Measurements from ENCODE around the gene TMEM141.

DNA sequence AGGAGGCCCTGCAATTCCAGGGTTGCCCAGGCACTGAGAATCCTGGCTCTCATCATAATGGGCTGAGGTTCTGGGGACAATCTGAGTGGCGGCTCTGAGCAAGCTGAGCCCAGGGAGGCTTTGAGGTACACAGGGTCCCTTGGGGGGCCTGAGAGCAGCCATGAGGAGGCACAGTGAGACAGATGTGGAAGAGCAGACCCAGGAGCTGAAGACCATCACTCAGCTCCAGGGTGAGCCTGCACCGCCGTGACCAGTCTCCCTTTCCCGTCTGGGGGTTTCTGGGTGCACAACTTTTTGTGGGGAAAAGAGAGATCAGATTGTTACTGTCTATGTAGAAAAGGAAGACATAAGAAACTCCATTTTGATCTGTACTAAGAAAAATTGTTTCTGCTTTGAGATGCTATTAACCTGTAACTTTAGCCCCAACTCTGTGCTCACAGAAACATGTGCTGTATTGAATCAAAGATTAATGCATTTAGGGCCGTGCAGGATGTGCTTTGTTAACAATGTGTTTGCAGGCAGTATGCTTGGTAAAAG is 5.2 kb downstream of the TMEM141 start, which contains the start of gene CCDC183:
- TF ChIP-seq, protein P1, sequence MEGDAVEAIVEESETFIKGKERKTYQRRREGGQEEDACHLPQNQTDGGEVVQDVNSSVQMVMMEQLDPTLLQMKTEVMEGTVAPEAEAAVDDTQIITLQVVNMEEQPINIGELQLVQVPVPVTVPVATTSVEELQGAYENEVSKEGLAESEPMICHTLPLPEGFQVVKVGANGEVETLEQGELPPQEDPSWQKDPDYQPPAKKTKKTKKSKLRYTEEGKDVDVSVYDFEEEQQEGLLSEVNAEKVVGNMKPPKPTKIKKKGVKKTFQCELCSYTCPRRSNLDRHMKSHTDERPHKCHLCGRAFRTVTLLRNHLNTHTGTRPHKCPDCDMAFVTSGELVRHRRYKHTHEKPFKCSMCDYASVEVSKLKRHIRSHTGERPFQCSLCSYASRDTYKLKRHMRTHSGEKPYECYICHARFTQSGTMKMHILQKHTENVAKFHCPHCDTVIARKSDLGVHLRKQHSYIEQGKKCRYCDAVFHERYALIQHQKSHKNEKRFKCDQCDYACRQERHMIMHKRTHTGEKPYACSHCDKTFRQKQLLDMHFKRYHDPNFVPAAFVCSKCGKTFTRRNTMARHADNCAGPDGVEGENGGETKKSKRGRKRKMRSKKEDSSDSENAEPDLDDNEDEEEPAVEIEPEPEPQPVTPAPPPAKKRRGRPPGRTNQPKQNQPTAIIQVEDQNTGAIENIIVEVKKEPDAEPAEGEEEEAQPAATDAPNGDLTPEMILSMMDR (conservative IDR thresholded peaks at IDR 0.05; ENCODE audit: low read length): no peak
- TF ChIP-seq EZH2phosphoT487 (IDR thresholded peaks at IDR 0.05; ENCODE audit: borderline replicate concordance, low read depth, low read length): no peak
